HG02759 (cell line): ENCODE data around the gene NELFA.

Experiments
- ATAC-seq: cut with Tn5 transposase; IDR thresholded peaks from one replicate; pipeline ENCODE4 v1.9.1; 2021; ENCODE audit warnings: mild to moderate bottlenecking, moderate library complexity; ENCODE audit not compliant: unreplicated experiment

The NELFA gene

DNA sequence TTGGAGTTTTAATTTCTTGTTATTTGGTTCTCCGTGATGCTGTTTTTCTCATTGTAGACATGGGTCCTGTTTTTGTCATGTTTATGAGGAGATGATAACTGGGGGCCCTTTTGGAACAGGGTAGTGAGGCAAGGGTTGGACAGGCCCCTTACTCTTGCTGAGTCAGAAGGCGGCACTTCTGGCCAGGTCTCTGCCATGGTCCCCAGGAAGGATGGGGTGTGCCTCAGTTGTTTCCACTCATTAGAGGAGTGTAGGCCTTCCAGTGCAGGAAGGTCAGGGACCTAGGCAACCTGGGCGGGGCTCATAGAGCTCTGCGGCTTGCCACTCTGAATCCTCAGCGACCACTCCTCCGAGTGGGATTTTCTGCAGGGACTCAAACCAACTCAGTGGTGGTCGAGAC is 68.2 kb downstream of the NELFA start:
- ATAC-seq, result no peak

DNA sequence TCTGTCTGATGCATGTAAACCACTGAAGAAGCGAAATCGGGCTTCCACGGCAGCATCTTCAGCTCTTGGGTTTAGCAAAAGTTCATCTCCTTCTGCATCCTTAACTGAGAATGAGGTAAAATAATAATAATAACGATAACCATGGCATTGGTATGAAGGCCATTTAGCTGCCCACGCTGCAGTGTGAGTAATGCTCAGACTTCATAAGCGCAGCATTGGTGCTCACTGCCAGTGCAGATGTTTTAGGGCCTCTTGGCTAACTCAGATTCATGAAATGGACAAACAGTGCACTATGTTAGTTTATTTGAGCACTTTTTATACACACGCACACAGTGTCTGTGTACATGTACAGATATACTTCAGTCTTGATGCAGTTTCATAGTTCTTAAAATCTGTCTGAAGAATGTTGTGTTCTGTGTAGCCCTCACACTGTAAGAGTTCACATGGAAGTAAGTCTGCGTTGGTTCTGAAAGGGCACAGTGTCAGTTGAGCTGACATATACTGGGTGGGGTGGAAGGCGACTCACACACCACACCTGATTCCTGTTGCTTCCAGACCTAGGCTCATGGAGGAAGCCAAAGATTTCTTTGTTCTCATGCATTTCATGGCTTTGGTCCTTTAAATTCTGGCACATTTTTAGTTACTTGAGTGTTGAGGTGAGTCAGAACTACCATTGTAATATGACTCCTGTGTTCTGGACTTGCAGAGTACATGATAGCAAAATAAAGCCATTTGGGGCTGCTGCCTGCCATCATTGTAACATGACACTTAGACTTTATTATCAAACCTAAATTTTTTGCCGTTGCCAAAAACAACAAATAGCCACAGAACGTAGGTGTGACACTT is 68.9 kb downstream of the NELFA start:
- ATAC-seq, result no peak

DNA sequence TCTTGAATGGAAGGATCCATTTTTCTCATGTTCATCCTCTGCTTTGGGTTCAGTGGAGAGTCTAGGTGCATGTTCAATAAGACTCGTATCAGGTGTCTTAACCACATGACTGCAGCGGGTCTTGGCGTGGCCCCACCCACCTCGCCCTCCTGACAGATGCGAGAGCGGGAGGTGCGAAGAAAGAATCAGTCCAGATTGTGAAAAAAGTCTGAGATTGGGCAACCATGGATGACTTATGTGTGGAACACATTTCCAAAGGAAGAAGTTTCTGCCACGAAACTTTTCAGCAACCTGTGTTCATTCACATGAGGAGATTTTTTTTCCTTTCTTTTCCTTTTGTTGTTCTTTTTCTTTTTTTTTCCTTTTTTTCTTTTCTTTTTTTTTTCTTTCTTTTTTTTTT is 70.7 kb downstream of the NELFA start:
- ATAC-seq, result no peak

DNA sequence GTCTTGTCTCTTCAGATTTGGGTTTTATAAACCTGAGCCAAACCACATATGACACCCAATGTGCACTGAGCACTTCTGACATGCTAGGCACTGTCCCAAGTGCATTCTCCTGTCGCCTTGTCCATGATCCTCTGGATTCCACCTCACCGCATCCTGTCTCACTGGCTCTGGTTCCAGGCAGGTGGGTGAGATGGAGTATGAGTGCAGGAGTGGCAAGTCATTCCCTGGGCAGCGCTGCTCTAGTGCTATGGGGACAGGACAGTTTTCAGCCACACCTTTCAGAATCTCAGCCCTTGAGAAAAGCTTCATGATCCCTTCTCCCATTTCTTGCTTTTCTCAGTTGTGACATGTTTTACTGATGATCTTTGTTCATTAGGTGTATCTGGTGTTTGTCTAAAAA is 71.2 kb downstream of the NELFA start:
- no peak for ATAC-seq

GRCh38 chr4:1933700-1934099 is 75.1 kb downstream of the NELFA start:
- no peak for ATAC-seq

- no peak for ATAC-seq
Observed at GRCh38 chr4:1932736-1933135, 76.0 kb downstream of the NELFA start.
